Activated CD8-positive, alpha-beta T cell treated with anti-CD3 and anti-CD28 coated beads, Interleukin-2, amount 10 ng/mL, durations not matched to agents 7 days and 5 days (primary cell): ENCODE data around the gene BRIP1. TPM values are rescaled to one million over a fixed set of nuclear protein-coding genes. Genes with fewer than 3 reads are reported as not detected.
"Not testable (repeated sequence)": the region's sequence is repeated elsewhere in the genome, so short reads cannot be mapped to it uniquely, and the experiment has no call there.

Experiments used
- ATAC-seq: fragments of 150-1000 bp; cut with Tn5 transposase; one replicate; pipeline ENCODE4 v1.10.0; 2021; ENCODE audit warnings: moderate library complexity
- CTCF ChIA-PET: fragments of 350-600 bp; sonication (Branson Sonifier 250); formaldehyde crosslinking; loops from one replicate; lab custom pipeline; 2021; ENCODE audit warnings: antibody characterized with exemption; lab: Charles Lee
- POLR2A ChIA-PET: fragments of 350-600 bp; sonication (Branson Sonifier 250); formaldehyde crosslinking; loops from one replicate; lab custom pipeline; 2021; ENCODE audit warnings: antibody characterized with exemption; lab: Charles Lee
- DNase-seq: peaks from one replicate; pipeline ENCODE4 v3.0.0-alpha.2; 2020
- H3K27ac Mint-ChIP-seq: one replicate; pipeline ENCODE4 v1.8.0; 2021; ENCODE audit warnings: mild to moderate bottlenecking, mixed read lengths
- H3K27me3 Mint-ChIP-seq: one replicate; pipeline ENCODE4 v1.8.0; 2021; ENCODE audit warnings: low read depth, mixed read lengths
- H3K36me3 Mint-ChIP-seq: one replicate; pipeline ENCODE4 v1.8.0; 2021; ENCODE audit warnings: low read depth, mixed read lengths
- H3K4me1 Mint-ChIP-seq: one replicate; pipeline ENCODE4 v1.8.0; 2021; ENCODE audit warnings: low read depth, mixed read lengths
- H3K4me3 Mint-ChIP-seq: one replicate; pipeline ENCODE4 v1.8.0; 2021; ENCODE audit warnings: mild to moderate bottlenecking, mixed read lengths
- H3K9me3 Mint-ChIP-seq: one replicate; pipeline ENCODE4 v1.8.0; 2022; ENCODE audit warnings: mixed read lengths; ENCODE audit not compliant: insufficient read depth
- total RNA-seq, 2 experiments: library from RNA; stranded (reverse); gene quantifications; one replicate each; pipeline ENCODE4 v1.2.3, GENCODE V29; 2021

BRIP1 gene
- total RNA-seq, 2 experiments from 2014 or later: 24.3 to 25.9 TPM

DNA sequence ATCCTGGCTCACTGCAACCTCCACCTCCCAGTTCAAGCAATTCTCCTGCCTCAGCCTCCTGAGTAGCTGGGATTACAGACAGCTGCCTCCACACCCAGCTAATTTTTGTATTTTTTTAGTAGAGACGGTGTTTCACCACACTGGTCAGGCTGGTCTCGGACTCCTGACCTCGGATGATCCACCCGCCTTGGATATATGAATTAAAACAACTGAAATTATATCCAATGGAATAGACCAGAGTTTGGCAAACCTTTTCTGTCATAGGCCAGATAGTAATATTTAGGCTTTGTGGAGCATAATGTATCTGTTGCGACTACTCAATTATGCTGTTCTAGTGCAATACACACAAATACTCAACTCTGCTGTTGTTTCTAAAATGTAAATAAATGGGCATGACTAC is 178.5 kb downstream of the BRIP1 start:
- Mint-ChIP-seq H3K4me1 (no peaks in the 10 kb centered on the region), H3K27me3 (no peaks in the 10 kb centered on the region), H3K27ac (no peak overlapping the region), H3K36me3 (peaks cover 40% of the 10 kb centered on the region), H3K4me3 (no peak overlapping the region), H3K9me3 (no peaks in the 10 kb centered on the region)
- ATAC-seq: no peak
- no peak for DNase-seq
- ChIA-PET POLR2A (no interaction called here), CTCF (no interaction called here)

DNA sequence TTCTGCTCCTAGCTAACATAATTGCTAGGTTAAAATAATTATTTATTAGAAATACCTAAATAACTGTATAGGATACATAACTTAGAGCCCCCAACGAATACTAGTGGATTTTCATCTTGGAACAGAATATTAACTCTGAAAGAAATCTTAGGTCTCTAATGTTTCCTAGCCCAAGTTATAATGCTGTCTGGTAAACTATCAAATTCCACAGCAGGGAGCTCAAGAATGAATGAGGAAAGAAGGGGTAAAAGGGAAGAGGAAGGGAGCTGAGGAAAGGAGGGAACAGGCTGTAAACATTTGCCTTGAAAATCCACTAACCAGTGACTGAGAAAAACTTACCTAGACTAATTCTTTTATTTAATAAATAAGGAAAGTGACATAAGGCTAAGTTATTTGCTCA is 179.2 kb downstream of the BRIP1 start:
- H3K27me3 Mint-ChIP-seq: no peaks in the 10 kb centered on the region
- POLR2A ChIA-PET: no interaction called here
- DNase-seq: no peak
- no peak overlapping the region for H3K4me3 Mint-ChIP-seq
- H3K27ac Mint-ChIP-seq: no peak overlapping the region
- no peaks in the 10 kb centered on the region for H3K9me3 Mint-ChIP-seq
- ATAC-seq: no peak
- H3K4me1 Mint-ChIP-seq: no peaks in the 10 kb centered on the region
- CTCF ChIA-PET: no interaction called here
- H3K36me3 Mint-ChIP-seq: peaks cover 33% of the 10 kb centered on the region

DNA sequence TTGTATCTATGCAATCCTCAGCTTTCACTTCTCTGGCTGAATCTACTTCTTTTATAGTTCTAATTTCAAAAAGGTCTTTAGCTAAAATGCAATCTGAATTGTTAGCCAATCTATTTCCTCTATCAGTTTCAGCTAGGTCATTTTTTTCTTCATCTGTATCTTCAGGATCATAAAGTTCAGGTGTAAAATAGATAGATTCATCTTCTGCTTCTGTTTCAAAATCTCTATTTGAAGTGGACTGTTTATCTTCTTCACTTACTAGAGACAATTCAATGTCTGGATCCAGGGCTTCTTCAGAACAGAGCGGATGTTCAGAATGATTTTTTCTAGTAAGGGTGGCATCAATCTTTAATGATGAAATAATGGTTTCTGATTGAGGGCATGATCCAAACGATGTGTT is 179.9 kb downstream of the BRIP1 start:
- DNase-seq (no peak), ATAC-seq (no peak)
- peaks cover 27% of the 10 kb centered on the region for H3K36me3 Mint-ChIP-seq
- no peak overlapping the region for H3K4me3 Mint-ChIP-seq
- no peaks in the 10 kb centered on the region for H3K27me3 Mint-ChIP-seq
- H3K4me1 Mint-ChIP-seq: no peaks in the 10 kb centered on the region
- POLR2A ChIA-PET: no interaction called here
- H3K9me3 Mint-ChIP-seq: no peaks in the 10 kb centered on the region
- CTCF ChIA-PET: interaction anchor here (0.6 kb wide), 1 partner anchor 63 kb away, joined by 3 read pairs; no protein-coding TSS in a partner anchor
- no peak overlapping the region for H3K27ac Mint-ChIP-seq

DNA sequence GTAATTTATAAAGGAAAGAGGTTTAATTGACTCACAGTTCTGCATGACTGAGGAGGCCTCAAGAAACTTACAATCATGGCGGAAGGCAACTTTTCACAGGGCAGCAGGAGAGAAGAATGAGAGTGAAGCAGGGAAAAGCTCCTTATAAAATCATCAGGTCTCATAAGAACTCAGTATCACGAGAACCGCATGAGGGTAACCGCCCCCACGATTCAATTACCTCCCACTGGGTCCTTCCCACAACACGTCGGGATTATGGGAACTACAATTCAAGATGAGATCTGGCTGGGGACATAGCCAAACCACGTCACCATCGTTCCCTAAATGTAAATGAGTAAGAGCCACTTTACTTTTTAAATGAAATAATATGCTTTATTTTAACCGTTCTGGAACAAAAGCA is 182.4 kb downstream of the BRIP1 start:
- POLR2A ChIA-PET: no interaction called here
- no peaks in the 10 kb centered on the region for H3K9me3 Mint-ChIP-seq
- DNase-seq: no peak
- H3K4me1 Mint-ChIP-seq: no peaks in the 10 kb centered on the region
- no peak for ATAC-seq
- peaks cover 14% of the 10 kb centered on the region for H3K36me3 Mint-ChIP-seq
- no peak overlapping the region for H3K27ac Mint-ChIP-seq
- H3K27me3 Mint-ChIP-seq: peaks cover 6% of the 10 kb centered on the region
- CTCF ChIA-PET: no interaction called here
- no peak overlapping the region for H3K4me3 Mint-ChIP-seq

DNA sequence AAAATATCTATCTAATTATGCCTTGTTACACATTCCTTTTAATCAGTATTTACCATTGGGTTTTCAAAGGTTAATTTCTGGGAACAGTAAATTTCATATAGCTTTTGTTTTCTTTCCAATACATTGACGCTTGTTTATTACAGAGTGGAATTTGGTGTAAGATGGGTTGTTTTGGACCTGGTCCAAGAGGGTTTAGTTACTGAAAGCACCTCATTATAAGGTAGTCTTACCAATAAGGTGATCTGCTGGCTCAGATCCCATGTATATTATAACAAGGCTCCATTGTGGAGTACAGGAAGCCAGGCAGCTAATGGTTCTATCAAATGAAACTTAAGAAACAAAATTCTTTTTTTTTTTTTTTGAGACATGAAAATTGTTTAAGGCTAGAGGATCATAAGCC is 185.0 kb downstream of the BRIP1 start:
- Mint-ChIP-seq H3K4me3 (no peak overlapping the region), H3K4me1 (no peaks in the 10 kb centered on the region), H3K27me3 (peaks cover 11% of the 10 kb centered on the region), H3K27ac (no peak overlapping the region), H3K9me3 (no peaks in the 10 kb centered on the region), H3K36me3 (peaks cover 3% of the 10 kb centered on the region)
- ATAC-seq: no peak
- ChIA-PET CTCF (interaction anchor here (1.4 kb wide), 1 partner anchor 431 kb away, joined by 5 read pairs; no protein-coding TSS in a partner anchor), POLR2A (interaction anchor here (0.6 kb wide), 1 partner anchor 799 kb away, joined by 3 read pairs; no protein-coding TSS in a partner anchor)
- DNase-seq: no peak

DNA sequence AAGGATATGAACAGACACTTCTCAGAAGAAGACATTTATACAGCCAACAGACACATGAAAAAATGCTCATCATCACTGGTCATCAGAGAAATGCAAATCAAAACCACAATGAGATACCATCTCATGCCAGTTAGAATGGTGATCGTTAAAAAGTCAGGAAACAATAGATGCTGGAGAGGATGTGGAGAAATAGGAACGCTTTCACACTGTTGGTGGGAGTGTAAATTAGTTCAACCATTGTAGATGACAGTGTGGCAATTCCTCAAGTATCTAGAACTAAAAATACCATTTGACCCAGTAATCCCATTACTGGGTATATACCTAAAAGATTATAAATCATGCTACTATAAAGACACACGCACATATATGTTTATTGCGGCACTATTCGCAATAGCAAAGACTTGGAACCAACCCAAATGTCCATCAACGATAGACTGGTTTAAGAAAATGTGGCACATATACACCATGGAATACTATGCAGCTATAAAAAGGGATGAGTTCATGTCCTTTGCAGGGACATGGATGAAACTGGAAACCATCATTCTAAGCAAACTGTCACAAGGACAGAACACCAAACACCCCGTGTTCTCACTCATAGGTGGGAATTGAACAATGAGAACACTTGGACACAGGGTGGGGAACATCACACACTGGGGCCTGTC is 186.0 kb downstream of the BRIP1 start:
- H3K9me3 Mint-ChIP-seq, DNase-seq, H3K36me3 Mint-ChIP-seq, CTCF ChIA-PET, H3K4me3 Mint-ChIP-seq, ATAC-seq, H3K4me1 Mint-ChIP-seq, H3K27ac Mint-ChIP-seq: not testable (repeated sequence)
- POLR2A ChIA-PET: interaction anchor here (1.2 kb wide), 1 partner anchor 24 kb away, joined by 3 read pairs; no protein-coding TSS in a partner anchor
- H3K27me3 Mint-ChIP-seq: peaks cover 11% of the 10 kb centered on the region

DNA sequence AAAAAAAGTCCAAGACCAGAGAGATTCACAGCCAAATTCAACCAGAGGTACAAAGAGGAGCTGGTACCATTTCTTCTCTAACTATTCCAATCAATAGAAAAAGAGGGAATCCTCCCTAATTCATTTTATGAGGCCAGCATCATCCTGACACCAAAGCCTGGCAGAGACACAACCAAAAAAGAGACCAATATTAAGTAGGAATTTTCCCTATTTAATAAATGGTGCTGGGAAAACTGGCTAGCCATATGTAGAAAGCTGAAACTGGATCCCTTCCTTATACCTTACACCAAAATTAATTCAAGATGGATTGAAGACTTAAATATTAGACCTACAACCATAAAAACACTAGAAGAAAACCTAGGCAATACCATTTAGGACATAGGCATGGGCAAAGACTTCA is 186.8 kb downstream of the BRIP1 start:
- H3K4me1 Mint-ChIP-seq, CTCF ChIA-PET, H3K4me3 Mint-ChIP-seq, ATAC-seq, H3K27ac Mint-ChIP-seq, H3K9me3 Mint-ChIP-seq, DNase-seq, H3K36me3 Mint-ChIP-seq: not testable (repeated sequence)
- POLR2A ChIA-PET: interaction anchor here (1.2 kb wide), 1 partner anchor 25 kb away, joined by 3 read pairs; no protein-coding TSS in a partner anchor
- H3K27me3 Mint-ChIP-seq: peaks cover 11% of the 10 kb centered on the region

DNA sequence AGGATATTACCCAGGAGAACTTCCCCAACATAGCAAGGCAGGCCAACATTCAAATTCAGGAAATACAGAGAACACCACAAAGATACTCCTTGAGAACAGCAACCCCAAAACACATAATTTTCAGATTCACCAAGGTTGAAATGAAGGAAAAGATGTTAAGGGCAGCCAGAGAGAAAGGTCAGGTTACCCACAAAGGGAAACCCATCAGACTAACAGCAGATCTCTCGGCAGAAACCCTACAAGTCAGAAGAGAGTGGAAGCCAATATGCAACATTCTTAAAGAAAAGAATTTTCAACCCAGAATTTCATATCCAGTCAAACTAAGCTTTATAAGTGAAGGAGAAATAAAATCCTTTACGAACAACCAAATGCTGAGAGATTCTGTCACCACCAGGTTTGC is 188.7 kb downstream of the BRIP1 start:
- ATAC-seq, H3K4me3 Mint-ChIP-seq, H3K4me1 Mint-ChIP-seq, POLR2A ChIA-PET, H3K9me3 Mint-ChIP-seq, DNase-seq, H3K36me3 Mint-ChIP-seq, CTCF ChIA-PET, H3K27ac Mint-ChIP-seq: not testable (repeated sequence)
- peaks cover 11% of the 10 kb centered on the region for H3K27me3 Mint-ChIP-seq

DNA sequence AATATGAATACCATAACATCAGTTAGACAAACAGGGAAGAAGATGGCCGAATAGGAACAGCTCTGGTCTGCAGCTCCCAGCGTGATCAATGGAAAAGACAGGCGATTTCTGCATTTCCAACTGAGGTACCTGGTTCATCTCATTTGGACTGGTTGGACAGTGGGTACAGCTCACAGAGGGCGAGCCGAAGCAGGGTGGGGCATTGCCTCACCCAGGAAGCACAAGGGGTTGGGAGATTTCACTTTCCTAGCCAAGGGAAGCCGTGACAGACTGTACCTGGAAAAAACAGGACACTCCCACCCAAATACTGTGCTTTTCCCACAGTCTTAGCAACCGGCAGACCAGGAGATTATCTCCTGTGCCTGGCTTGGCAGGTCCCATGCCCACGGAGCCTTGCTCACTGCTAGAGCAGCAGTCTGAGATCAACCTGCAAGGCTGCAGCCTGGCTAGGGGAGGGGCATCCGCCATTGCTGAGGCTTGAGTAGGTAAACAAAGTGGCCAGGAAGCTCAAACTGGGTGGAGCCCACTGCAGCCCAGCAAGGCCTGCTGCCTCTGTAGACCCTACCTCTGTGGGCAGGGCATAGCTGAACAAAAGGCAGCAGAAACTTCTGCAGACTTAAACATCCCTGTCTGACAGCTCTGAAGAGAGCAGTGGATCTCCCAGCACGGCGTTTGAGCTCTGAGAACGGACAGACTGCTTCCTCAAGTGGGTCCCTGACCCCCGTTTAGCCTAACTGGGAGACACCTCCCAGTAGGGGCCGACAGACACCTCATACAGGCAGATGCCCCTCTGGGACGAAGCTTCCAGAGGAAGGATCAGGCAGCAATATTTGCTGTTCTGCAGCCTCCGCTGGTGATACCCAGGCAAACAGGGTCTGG is 190.1 kb downstream of the BRIP1 start:
- H3K36me3 Mint-ChIP-seq, ATAC-seq, H3K4me1 Mint-ChIP-seq, POLR2A ChIA-PET, H3K9me3 Mint-ChIP-seq, CTCF ChIA-PET, H3K4me3 Mint-ChIP-seq, H3K27ac Mint-ChIP-seq, DNase-seq: not testable (repeated sequence)
- H3K27me3 Mint-ChIP-seq: peaks cover 11% of the 10 kb centered on the region

DNA sequence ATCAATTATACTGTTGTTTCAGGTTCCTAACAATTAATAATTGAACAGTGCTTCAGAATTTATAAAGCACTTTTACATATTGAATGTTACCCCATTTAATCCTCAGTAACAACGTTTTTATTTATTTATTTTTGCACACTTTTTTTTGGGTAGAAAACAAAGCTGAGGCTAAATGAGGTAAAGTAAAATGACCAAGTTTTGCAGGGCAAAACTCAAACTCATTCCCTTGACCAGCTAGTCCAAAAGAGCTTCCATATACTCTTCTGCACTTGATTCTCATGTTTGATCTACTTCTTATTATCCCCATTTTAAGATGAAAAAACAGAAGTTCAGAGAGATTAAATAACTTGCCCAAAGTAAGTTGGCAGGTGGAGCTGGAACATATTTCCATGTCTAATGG is 191.2 kb downstream of the BRIP1 start:
- no peaks in the 10 kb centered on the region for H3K9me3 Mint-ChIP-seq
- H3K4me3 Mint-ChIP-seq: no peak overlapping the region
- peaks cover 11% of the 10 kb centered on the region for H3K27me3 Mint-ChIP-seq
- CTCF ChIA-PET: no interaction called here
- no peak overlapping the region for H3K27ac Mint-ChIP-seq
- no peak for DNase-seq
- H3K36me3 Mint-ChIP-seq: no peaks in the 10 kb centered on the region
- H3K4me1 Mint-ChIP-seq: no peaks in the 10 kb centered on the region
- POLR2A ChIA-PET: no interaction called here
- ATAC-seq: no peak

DNA sequence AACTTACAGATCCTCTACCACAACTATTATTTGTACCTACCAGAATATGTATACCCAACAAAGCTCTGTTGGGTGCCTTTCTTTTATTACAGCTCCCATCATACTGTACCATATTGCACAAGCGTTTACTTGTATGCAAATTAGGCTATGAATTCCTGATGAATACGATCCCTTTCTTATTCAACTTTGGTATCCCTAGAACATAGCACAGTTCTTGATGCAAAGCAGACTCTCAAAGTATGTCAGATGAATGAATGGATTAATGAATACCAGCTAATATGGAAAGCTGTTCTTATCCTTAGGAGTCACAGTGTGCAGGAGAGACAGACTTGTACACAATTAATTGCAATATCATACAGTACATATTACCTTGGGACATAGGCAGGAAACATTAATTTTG is 192.6 kb downstream of the BRIP1 start:
- no peak overlapping the region for H3K4me3 Mint-ChIP-seq
- ATAC-seq (no peak), DNase-seq (no peak)
- H3K27ac Mint-ChIP-seq: no peak overlapping the region
- ChIA-PET CTCF (no interaction called here), POLR2A (no interaction called here)
- no peaks in the 10 kb centered on the region for H3K36me3 Mint-ChIP-seq
- H3K27me3 Mint-ChIP-seq: peaks cover 6% of the 10 kb centered on the region
- no peaks in the 10 kb centered on the region for H3K4me1 Mint-ChIP-seq
- H3K9me3 Mint-ChIP-seq: no peaks in the 10 kb centered on the region

DNA sequence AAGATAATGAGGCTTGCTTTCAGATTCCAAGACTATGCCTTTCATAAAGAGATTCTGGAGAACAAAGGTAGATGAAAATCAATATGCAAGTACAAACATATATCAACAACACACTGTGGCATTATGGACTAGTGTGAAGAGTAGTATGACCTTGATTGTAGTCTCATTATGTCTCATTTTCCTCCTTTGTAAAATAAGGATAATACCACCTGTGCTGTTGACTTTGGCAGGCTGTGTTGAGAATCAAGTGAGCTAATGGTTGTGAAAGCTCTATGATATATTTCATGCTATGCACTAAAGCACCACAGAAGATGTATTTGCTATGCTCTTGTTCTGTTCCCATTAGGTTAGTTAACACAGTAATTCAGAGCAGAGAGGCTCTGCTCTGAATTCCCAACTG is 193.8 kb downstream of the BRIP1 start:
- Mint-ChIP-seq H3K9me3 (no peaks in the 10 kb centered on the region), H3K27ac (no peak overlapping the region), H3K27me3 (peaks cover 6% of the 10 kb centered on the region), H3K4me1 (no peaks in the 10 kb centered on the region), H3K36me3 (no peaks in the 10 kb centered on the region), H3K4me3 (no peak overlapping the region)
- ChIA-PET CTCF (no interaction called here), POLR2A (no interaction called here)
- ATAC-seq (no peak), DNase-seq (no peak)
